ENCODE results near the gene GYPB. TPM values are rescaled to one million over a fixed set of nuclear protein-coding genes. Genes with fewer than 3 reads are reported as not detected.
"Not testable (repeated sequence)": the region's sequence is repeated elsewhere in the genome, so short reads cannot be mapped to it uniquely, and the experiment has no call there.

GYPB gene
- total RNA-seq, 4 donors from 2014 or later, result not detected

- no peak for DNase-seq
- no peak overlapping the region for H3K27ac ChIP-seq
- intact Hi-C loops (cut with DNase I), result no loop called here
- no peaks in the 10 kb centered on the region for H3K27me3 ChIP-seq
- no peak overlapping the region for H3K4me3 ChIP-seq
- TF ChIP-seq CTCF (IDR thresholded peaks at IDR 0.05), result no peak
- no peak for TF ChIP-seq POLR2A (IDR thresholded peaks at IDR 0.05)
- H3K36me3 ChIP-seq, result no peaks in the 10 kb centered on the region
- 65 to 67% methylated on average over 2 of the region's 2 CpGs for WGBS, 2 donors
- no peaks in the 10 kb centered on the region for H3K9me3 ChIP-seq
- H3K4me1 ChIP-seq, result no peaks in the 10 kb centered on the region
Observed at GRCh38 chr4:144014808-144015207, 4.4 kb downstream of the GYPB start.

GRCh38 chr4:144008602-144009001 is 10.6 kb downstream of the GYPB start:
- intact Hi-C loops (cut with DNase I); H3K9me3 ChIP-seq; H3K27me3 ChIP-seq; H3K27ac ChIP-seq; H3K36me3 ChIP-seq; H3K4me3 ChIP-seq; DNase-seq; H3K4me1 ChIP-seq: not testable (repeated sequence)
- 85 to 86% methylated on average over 3 of the region's 3 CpGs for WGBS, 2 donors

DNA sequence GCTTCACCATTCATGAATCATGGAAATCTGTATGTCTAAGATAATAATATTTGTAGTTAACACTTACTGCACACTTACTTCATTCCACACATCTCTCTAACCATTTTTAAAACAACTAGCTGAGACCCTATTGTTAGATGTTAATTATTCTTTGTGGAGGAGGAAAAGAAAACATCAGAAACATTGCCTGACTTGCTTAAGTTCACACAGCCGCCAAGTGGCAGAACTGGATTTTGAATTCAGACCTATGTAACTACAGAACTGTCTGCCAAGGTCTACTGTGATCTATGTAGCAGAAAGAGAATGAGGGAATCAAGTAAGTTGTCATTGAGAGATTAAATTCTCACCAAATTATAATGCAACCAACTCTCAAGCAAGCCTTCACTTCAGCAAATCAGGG is 11.2 kb downstream of the GYPB start:
- H3K36me3 ChIP-seq; H3K4me1 ChIP-seq; H3K4me3 ChIP-seq; DNase-seq; H3K27ac ChIP-seq; H3K27me3 ChIP-seq; intact Hi-C loops (cut with DNase I); H3K9me3 ChIP-seq: not testable (repeated sequence)
- 56 to 60% methylated on average over 1 of the region's 1 CpG for WGBS, 2 donors

GRCh38 chr4:144006200-144006803 is 12.9 kb downstream of the GYPB start:
- H3K36me3 ChIP-seq; H3K9me3 ChIP-seq; DNase-seq; intact Hi-C loops (cut with DNase I); H3K4me3 ChIP-seq; H3K4me1 ChIP-seq; H3K27ac ChIP-seq; H3K27me3 ChIP-seq: not testable (repeated sequence)
- WGBS, 2 donors, result 66 to 75% methylated on average over 2 of the region's 2 CpGs

GRCh38 chr4:144005558-144005953 is 13.6 kb downstream of the GYPB start:
- DNase-seq; intact Hi-C loops (cut with DNase I): not testable (repeated sequence)

GRCh38 chr4:144004868-144005557 is 14.2 kb downstream of the GYPB start:
- H3K27me3 ChIP-seq; intact Hi-C loops (cut with DNase I); H3K36me3 ChIP-seq; H3K27ac ChIP-seq; H3K4me3 ChIP-seq; H3K4me1 ChIP-seq; DNase-seq; H3K9me3 ChIP-seq: not testable (repeated sequence)
- WGBS, 2 donors, result 64% methylated on average over 4 of the region's 4 CpGs

More at GRCh38 chr4:144005558-144005953, 13.6 kb downstream of the GYPB start:
- H3K4me1 ChIP-seq, H3K36me3 ChIP-seq, H3K27me3 ChIP-seq, H3K9me3 ChIP-seq, H3K4me3 ChIP-seq, H3K27ac ChIP-seq: not testable (repeated sequence)

- intact Hi-C loops (cut with DNase I); H3K27me3 ChIP-seq; H3K9me3 ChIP-seq; H3K27ac ChIP-seq; DNase-seq; H3K4me3 ChIP-seq; H3K4me1 ChIP-seq; H3K36me3 ChIP-seq: not testable (repeated sequence)
Observed at GRCh38 chr4:144003890-144004265, 15.3 kb downstream of the GYPB start.

DNA sequence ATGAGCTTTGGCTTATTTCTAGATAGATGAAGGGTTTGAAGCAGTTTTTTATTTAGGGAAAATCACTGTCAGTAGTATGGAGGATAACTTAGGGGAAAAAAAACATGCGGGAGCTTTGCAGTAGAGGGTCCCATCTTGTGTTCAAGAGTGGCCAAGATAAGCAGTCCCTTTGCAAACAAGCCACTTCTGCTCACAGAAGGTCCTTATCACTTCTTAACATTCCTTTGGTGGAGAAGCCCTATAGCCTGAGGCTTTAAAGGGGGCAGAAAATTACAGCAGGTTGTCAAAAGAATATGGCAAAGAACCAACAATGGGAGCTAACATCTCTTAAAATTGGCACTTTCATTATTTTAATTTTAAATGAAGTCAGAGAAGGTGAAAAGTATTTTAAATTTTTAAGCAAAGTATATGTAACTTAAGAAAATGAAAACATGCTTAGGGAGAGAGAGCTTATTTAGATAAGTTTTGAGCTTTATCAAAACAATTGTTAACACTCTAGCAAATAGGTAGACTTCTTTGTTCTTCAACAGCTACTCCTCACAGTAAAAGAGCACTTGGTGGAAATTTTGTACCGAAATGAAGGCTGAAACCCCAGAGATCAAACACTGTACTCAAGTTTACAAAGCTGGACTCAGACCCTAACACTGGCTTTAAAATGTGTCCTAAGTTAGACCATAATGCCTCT is 15.8 kb downstream of the GYPB start:
- H3K4me1 ChIP-seq; intact Hi-C loops (cut with DNase I); H3K27me3 ChIP-seq; H3K4me3 ChIP-seq; H3K27ac ChIP-seq; H3K9me3 ChIP-seq; DNase-seq; H3K36me3 ChIP-seq: not testable (repeated sequence)
- 39 to 51% methylated on average over 2 of the region's 2 CpGs for WGBS, 2 donors

GRCh38 chr4:144000331-144000995 is 18.7 kb downstream of the GYPB start:
- H3K27me3 ChIP-seq; H3K27ac ChIP-seq; intact Hi-C loops (cut with DNase I); H3K36me3 ChIP-seq; H3K9me3 ChIP-seq; H3K4me3 ChIP-seq; H3K4me1 ChIP-seq; DNase-seq: not testable (repeated sequence)
- 58 to 59% methylated on average over 6 of the region's 6 CpGs for WGBS, 2 donors

GRCh38 chr4:143996193-143996592 is 23.0 kb downstream of the GYPB start:
- 67 to 70% methylated on average over 2 to 4 of the region's 4 CpGs for WGBS, 2 donors

GRCh38 chr4:143991761-143992160 is 27.4 kb downstream of the GYPB start:
- H3K4me1 ChIP-seq; H3K4me3 ChIP-seq; DNase-seq; H3K36me3 ChIP-seq; H3K27me3 ChIP-seq; H3K9me3 ChIP-seq; H3K27ac ChIP-seq; intact Hi-C loops (cut with DNase I): not testable (repeated sequence)
- WGBS, 2 donors, result no CpG with 5 or more reads among the region's 1 CpG

More at GRCh38 chr4:143996193-143996592, 23.0 kb downstream of the GYPB start:
- H3K27me3 ChIP-seq; H3K27ac ChIP-seq; H3K4me1 ChIP-seq; H3K9me3 ChIP-seq; H3K36me3 ChIP-seq; H3K4me3 ChIP-seq; DNase-seq; intact Hi-C loops (cut with DNase I): not testable (repeated sequence)

DNA sequence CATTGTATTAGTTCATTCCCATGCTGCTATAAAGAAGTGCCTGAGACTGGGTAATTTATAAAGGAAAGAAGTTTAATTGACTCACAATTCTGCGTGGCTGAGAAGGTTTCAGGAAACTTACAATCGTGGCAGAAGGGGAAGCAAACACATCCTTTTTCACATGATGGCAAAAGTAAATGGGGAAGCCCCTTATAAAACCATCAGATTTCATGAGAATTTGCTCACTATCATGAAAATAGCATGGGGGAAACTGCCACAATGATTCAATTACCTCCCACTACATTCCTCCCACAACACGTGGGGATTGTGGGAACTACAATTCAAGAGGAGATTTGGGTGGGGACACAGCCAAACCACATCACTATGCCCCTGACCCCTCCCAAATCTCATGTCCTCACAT is 28.5 kb downstream of the GYPB start:
- H3K36me3 ChIP-seq; DNase-seq; H3K4me3 ChIP-seq; H3K27me3 ChIP-seq; H3K4me1 ChIP-seq; H3K27ac ChIP-seq; H3K9me3 ChIP-seq; intact Hi-C loops (cut with DNase I): not testable (repeated sequence)
- WGBS, 2 donors, result 38 to 50% methylated on average over 3 of the region's 3 CpGs
